SH-SY5Y (cell line): ENCODE measurements around the gene MALAT1.

Experiments
- GATA2 ChIP-seq: IDR thresholded peaks from 2 replicates; pipeline ENCODE4 v1.6.1; 2011; ENCODE audit warnings: mild to moderate bottlenecking, low read depth, low read length
- GATA3 ChIP-seq: IDR thresholded peaks from 2 replicates; pipeline ENCODE4 v1.6.1; 2011; ENCODE audit warnings: low read depth, mild to moderate bottlenecking, low read length, moderate library complexity

DNA sequence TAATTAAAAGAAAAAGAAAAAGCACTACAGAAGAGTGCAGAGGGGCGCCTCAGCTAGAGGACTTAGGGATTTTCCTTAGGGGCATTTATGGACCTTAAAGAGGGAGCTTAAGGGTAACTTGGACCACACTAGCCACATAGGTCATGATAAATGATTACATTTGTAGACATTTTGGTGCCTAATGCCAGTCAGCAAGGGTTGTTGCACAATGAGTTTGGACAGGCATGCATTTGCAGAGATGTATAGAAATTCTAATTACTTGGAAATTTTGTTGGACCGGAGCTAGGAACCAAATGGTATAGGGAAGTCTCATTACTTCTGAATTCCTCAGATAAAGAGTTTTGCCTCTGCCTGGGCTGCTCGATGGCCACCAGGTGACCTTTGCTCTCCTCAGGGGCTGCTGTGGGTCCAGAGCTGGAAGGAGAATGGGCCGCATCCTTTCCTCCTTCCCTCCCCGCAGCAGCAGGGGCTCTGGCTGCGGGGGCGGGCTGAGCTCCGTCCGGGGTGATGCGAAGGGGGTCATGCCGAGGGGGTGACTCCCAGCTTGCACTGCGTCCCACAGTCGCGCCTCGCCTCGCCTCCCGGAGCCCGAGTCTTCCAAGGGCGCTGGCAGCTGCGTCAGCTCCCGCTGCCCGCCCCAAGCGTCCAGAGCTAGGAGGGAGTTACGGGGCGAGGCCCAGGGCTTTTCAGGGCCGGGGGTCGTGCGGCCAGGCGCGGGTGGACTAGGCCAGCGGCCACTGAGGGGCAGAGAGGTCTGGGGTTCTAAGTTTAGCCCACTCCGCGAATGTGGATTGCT, 20.3 kb upstream of the MALAT1 start:
- no peak for TF ChIP-seq GATA2
- no peak for TF ChIP-seq GATA3
